ENCODE results near the gene KXD1.
"Not testable (repeated sequence)": the region's sequence is repeated elsewhere in the genome, so short reads cannot be mapped to it uniquely, and the experiment has no call there.

KXD1 gene

DNA sequence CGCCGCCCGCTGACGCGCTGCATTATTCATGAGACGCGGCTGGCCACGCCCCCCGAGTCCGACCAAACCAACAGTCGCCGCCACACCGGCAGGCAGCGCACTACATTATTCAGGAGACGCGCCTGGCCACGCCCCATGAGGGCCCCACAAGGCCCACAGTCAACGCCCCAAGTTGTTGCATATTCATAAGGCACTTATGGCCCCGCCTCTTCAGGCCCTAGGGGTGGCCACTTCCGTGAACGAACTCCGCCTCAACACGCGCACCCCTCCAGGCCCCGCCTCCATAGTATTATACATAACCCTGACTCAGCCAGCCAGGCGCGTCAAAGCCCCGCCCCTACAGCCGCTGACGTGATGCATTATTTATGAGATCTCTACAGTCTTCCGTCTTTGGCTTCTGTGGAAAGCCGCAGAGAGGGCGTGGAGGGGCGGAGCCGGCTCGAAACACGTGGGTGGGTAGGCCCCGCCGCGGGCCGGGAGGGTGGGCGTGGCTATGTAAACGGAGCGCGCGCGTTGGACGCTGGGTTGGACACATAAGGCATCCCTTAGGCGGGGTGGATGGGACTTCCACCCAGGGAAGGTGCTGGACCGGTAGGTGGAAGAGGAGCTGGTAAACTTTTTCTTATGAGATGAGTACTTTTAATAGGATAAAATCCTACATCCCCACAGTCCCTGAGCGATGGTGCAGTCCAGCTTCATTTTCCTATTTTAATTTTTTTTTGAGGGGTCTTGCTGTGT is 35.4 kb upstream of the KXD1 start:
- in situ Hi-C loops (cut with HindIII; ENCODE audit: low pct_unique_long_range_greater_than_20kb, low sequenced_read_pairs): no loop called here
- TF ChIP-seq JUND (IDR thresholded peaks at IDR 0.05; ENCODE audit: low read depth): no peak
- peak; percentile 87 to 99 for DNase-seq (ENCODE audit: low read depth in 1 of 2, low spot score in 1 of 2)

DNA sequence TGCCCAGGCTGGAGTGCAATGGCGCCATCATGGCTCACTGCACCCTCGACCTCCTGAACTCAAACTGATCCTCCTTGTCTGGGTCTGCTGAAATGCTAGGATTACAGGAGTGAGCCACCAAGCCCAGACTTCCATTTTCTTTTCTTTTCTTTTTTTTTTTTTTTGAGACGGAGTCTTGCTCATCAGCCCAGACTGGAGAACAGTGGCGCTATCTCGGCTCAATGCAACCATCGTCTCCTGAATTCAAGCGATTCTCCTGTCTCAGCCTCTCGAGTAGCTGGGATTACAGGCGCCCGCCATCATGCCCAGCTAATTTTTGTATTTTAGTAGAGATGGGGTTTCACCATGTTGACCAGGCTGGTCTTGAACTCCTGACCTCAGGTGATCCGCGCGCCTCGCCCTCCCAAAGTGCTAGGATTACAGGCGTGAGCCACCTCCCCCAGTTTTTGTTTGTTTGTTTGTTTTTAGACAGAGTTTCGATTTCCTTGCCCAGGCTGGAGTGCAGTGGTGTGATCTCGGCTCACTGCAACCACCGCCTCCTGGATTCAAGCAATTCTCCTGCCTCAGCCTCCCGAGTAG is 34.7 kb upstream of the KXD1 start:
- in situ Hi-C loops (cut with HindIII; ENCODE audit: low pct_unique_long_range_greater_than_20kb, low sequenced_read_pairs): not testable (repeated sequence)

GRCh38 chr19:18523841-18524240 is 33.8 kb upstream of the KXD1 start:
- in situ Hi-C loops (cut with HindIII; ENCODE audit: low pct_unique_long_range_greater_than_20kb, low sequenced_read_pairs): no loop called here
- no peak for TF ChIP-seq JUND (IDR thresholded peaks at IDR 0.05; ENCODE audit: low read depth)

More for the DNA sequence above, 34.7 kb upstream of the KXD1 start:
- DNase-seq (ENCODE audit: low read depth in 1 of 2, low spot score in 1 of 2): not testable (repeated sequence)

DNA sequence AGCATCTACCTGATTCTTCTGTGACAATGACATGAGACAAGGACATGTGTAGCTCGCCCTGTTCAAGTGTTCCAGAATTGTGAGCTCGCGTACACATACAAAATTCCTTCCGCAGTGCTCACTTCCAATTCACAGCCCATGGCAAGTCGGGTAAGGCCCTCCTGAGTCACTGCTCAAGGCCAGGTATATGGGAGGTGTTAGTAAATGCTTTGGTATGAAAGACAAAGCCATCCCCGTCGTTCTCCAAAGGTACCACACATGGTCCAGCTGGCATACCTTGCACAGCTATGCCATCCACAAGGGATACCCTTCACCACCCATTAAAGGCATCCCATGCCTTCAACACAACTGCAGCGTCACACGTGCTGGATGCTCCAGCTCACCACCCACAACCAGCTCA is 31.4 kb upstream of the KXD1 start:
- in situ Hi-C loops (cut with HindIII; ENCODE audit: low pct_unique_long_range_greater_than_20kb, low sequenced_read_pairs): no loop called here
- no peak for DNase-seq (ENCODE audit: low read depth in 1 of 2, low spot score in 1 of 2)
- no peak for TF ChIP-seq JUND (IDR thresholded peaks at IDR 0.05; ENCODE audit: low read depth)

More at GRCh38 chr19:18523841-18524240, 33.8 kb upstream of the KXD1 start:
- peak in 1 of 2 experiments; percentile 28 for DNase-seq (ENCODE audit: low read depth in 1 of 2, low spot score in 1 of 2)

- TF ChIP-seq JUND (IDR thresholded peaks at IDR 0.05; ENCODE audit: low read depth): no peak
- in situ Hi-C loops (cut with HindIII; ENCODE audit: low pct_unique_long_range_greater_than_20kb, low sequenced_read_pairs): no loop called here
- DNase-seq (ENCODE audit: low read depth in 1 of 2, low spot score in 1 of 2): no peak
Observed at GRCh38 chr19:18529782-18530181, 27.9 kb upstream of the KXD1 start.

DNA sequence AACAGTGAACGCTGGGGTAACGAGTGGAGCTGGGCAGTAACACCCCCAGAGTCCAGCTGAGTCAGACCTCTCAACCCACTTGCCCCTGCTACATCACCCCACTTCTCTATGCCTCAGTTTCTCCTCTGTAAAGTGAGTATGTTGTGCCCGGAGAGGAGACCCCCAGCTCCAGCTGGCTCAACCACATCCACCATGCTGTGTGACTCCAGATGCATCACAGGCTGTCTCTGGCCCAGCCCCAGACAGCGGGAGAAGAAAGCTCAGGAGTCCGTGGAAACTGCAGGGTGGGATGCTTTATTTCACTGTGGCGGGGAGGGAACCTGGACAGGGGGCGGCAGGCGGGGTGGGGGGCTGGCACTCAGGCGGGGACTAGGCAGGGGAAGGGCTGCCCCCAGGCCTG is 26.2 kb upstream of the KXD1 start:
- in situ Hi-C loops (cut with HindIII; ENCODE audit: low pct_unique_long_range_greater_than_20kb, low sequenced_read_pairs): no loop called here
- no peak for TF ChIP-seq JUND (IDR thresholded peaks at IDR 0.05; ENCODE audit: low read depth)

GRCh38 chr19:18532168-18532890 is 25.3 kb upstream of the KXD1 start:
- in situ Hi-C loops (cut with HindIII; ENCODE audit: low pct_unique_long_range_greater_than_20kb, low sequenced_read_pairs): no loop called here
- DNase-seq (ENCODE audit: low read depth in 1 of 2, low spot score in 1 of 2): no peak
- no peak for TF ChIP-seq JUND (IDR thresholded peaks at IDR 0.05; ENCODE audit: low read depth)

More for the DNA sequence above, 26.2 kb upstream of the KXD1 start:
- no peak for DNase-seq (ENCODE audit: low read depth in 1 of 2, low spot score in 1 of 2)

GRCh38 chr19:18533058-18533457 is 24.6 kb upstream of the KXD1 start:
- DNase-seq (ENCODE audit: low read depth in 1 of 2, low spot score in 1 of 2): no peak
- in situ Hi-C loops (cut with HindIII; ENCODE audit: low pct_unique_long_range_greater_than_20kb, low sequenced_read_pairs): no loop called here

DNA sequence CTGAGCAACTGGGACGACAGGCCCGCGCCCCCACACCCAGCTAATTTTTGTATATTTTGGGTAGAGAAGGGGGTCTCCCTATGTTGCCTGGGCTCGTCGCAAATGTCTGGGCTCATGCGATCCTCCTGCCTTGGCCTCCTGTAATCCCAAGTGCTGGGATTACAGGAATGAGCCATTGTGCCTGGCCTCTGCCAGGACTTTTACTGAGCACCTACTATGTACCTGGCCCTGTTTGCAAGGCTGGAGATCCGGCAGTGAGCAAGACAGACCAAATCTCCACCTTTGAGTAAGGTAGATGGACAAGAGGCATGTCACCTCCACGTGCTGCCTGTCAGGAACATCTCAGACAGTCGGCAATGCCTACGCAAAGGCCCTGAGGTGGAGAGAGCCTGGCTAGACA is 21.2 kb upstream of the KXD1 start:
- DNase-seq (ENCODE audit: low read depth in 1 of 2, low spot score in 1 of 2): no peak
- no peak for TF ChIP-seq JUND (IDR thresholded peaks at IDR 0.05; ENCODE audit: low read depth)
- in situ Hi-C loops (cut with HindIII; ENCODE audit: low pct_unique_long_range_greater_than_20kb, low sequenced_read_pairs): no loop called here

More at GRCh38 chr19:18533058-18533457, 24.6 kb upstream of the KXD1 start:
- no peak for TF ChIP-seq JUND (IDR thresholded peaks at IDR 0.05; ENCODE audit: low read depth)

DNA sequence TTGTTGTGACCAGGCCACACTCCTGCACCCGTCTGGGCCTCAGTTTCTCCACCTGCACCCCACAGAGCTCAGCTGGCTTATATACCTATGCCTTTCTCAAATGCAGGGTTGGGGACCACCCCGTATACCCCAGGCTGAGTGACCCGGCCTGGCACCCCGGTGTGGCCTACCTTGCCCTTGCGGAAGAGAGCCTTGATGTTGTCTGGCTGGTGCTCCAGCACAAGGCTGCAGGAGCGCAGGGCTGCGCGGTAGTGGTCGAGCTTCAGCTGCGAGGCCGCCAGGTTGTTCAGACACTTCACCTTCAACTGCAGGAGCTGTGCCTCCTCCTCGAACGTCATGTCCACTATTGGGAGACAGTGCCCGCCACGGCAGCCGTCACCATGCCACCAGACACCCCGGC is 20.2 kb upstream of the KXD1 start:
- DNase-seq (ENCODE audit: low read depth in 1 of 2, low spot score in 1 of 2): no peak
- no peak for TF ChIP-seq JUND (IDR thresholded peaks at IDR 0.05; ENCODE audit: low read depth)
- in situ Hi-C loops (cut with HindIII; ENCODE audit: low pct_unique_long_range_greater_than_20kb, low sequenced_read_pairs): no loop called here

DNA sequence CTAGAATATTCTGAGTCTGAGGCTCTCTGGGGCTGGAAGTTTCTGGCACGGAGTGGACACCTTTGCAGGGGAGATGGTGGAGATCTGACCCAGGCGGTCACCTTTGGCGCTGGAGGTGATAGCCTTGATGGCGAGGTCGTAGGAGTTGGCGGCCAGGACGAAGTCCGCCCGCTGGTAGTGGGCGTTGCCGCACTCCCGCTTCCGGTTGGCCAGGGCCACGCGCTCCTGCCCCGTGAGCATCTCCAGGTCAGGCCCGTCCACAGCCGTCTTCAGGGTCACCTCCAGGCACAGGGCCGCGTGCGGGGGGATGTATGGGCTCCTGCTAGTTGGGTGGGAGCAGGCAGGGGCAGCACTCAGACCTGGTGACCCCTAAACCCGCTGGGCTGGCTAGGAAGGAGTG is 19.6 kb upstream of the KXD1 start:
- in situ Hi-C loops (cut with HindIII; ENCODE audit: low pct_unique_long_range_greater_than_20kb, low sequenced_read_pairs): no loop called here
- no peak for TF ChIP-seq JUND (IDR thresholded peaks at IDR 0.05; ENCODE audit: low read depth)

GRCh38 chr19:18539372-18539771 is 18.3 kb upstream of the KXD1 start:
- DNase-seq (ENCODE audit: low read depth in 1 of 2, low spot score in 1 of 2): no peak
- in situ Hi-C loops (cut with HindIII; ENCODE audit: low pct_unique_long_range_greater_than_20kb, low sequenced_read_pairs): no loop called here
- no peak for TF ChIP-seq JUND (IDR thresholded peaks at IDR 0.05; ENCODE audit: low read depth)

More for the DNA sequence above, 19.6 kb upstream of the KXD1 start:
- DNase-seq (ENCODE audit: low read depth in 1 of 2, low spot score in 1 of 2): no peak

DNA sequence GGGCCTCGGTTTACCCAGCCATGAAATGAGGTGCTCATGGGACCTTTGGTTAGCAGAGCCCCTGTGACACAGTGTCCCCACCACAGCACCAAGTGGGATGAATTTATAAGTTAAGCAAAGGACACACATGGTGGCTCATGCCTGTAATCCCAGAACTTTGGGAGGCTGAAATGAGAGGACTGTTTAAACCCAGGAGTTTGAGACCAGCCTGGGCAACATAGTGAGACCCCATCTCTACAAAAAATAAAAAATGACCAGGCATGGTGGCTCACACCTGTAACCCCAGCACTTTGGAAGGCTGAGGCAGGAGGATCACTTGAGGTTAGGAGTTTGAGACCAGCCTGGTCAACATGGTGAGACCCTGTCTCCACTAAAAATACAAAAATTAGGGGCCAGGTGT is 17.5 kb upstream of the KXD1 start:
- in situ Hi-C loops (cut with HindIII; ENCODE audit: low pct_unique_long_range_greater_than_20kb, low sequenced_read_pairs); DNase-seq (ENCODE audit: low read depth in 1 of 2, low spot score in 1 of 2): not testable (repeated sequence)

All from T47D (cell line).